ENCODE data around the gene GHRHR. TPM values are rescaled to one million over a fixed set of nuclear protein-coding genes. Genes with fewer than 3 reads are reported as not detected.

GHRHR gene
- total RNA-seq, 1 donor from 2014 or later = not detected

- H3K4me1 Mint-ChIP-seq (ENCODE audit: low read depth) = no peaks in the 10 kb centered on the region
- no peaks in the 10 kb centered on the region for H3K9me3 Mint-ChIP-seq
- intact Hi-C loops (cut with micrococcal nuclease) = no loop called here
- H3K4me3 Mint-ChIP-seq = no peak overlapping the region
- H3K36me3 Mint-ChIP-seq (ENCODE audit: low read depth) = no peaks in the 10 kb centered on the region
- no peaks in the 10 kb centered on the region for H3K27me3 Mint-ChIP-seq (ENCODE audit: insufficient read depth)
- DNase-seq (ENCODE audit: low spot score) = no peak
- no peak overlapping the region for H3K27ac Mint-ChIP-seq
Observed at GRCh38 chr7:30923009-30923773, 40.6 kb upstream of the GHRHR start.

GRCh38 chr7:30923774-30924413 is 39.9 kb upstream of the GHRHR start:
- Mint-ChIP-seq H3K27me3 (ENCODE audit: insufficient read depth) (no peaks in the 10 kb centered on the region), H3K4me3 (no peak overlapping the region), H3K9me3 (no peaks in the 10 kb centered on the region), H3K4me1 (ENCODE audit: low read depth) (no peaks in the 10 kb centered on the region), H3K36me3 (ENCODE audit: low read depth) (no peaks in the 10 kb centered on the region), H3K27ac (no peak overlapping the region)
- intact Hi-C loops (cut with micrococcal nuclease) = no loop called here
- no peak for DNase-seq (ENCODE audit: low spot score)

- no peak for DNase-seq (ENCODE audit: low spot score)
- Mint-ChIP-seq H3K4me1 (ENCODE audit: low read depth) (no peaks in the 10 kb centered on the region), H3K36me3 (ENCODE audit: low read depth) (no peaks in the 10 kb centered on the region), H3K27ac (no peak overlapping the region), H3K27me3 (ENCODE audit: insufficient read depth) (no peaks in the 10 kb centered on the region), H3K9me3 (no peaks in the 10 kb centered on the region), H3K4me3 (no peak overlapping the region)
- intact Hi-C loops (cut with micrococcal nuclease) = no loop called here
Observed at GRCh38 chr7:30924624-30925023, 39.1 kb upstream of the GHRHR start.

- Mint-ChIP-seq H3K36me3 (ENCODE audit: low read depth) (no peaks in the 10 kb centered on the region), H3K9me3 (no peaks in the 10 kb centered on the region), H3K4me1 (ENCODE audit: low read depth) (no peaks in the 10 kb centered on the region), H3K27me3 (ENCODE audit: insufficient read depth) (no peaks in the 10 kb centered on the region), H3K4me3 (no peak overlapping the region), H3K27ac (no peak overlapping the region)
- DNase-seq (ENCODE audit: low spot score) = no peak
- intact Hi-C loops (cut with micrococcal nuclease) = no loop called here
Observed at GRCh38 chr7:30925117-30925516, 38.6 kb upstream of the GHRHR start.

- no peak for DNase-seq (ENCODE audit: low spot score)
- intact Hi-C loops (cut with micrococcal nuclease) = no loop called here
- H3K27me3 Mint-ChIP-seq (ENCODE audit: insufficient read depth) = no peaks in the 10 kb centered on the region
- no peak overlapping the region for H3K27ac Mint-ChIP-seq
- no peaks in the 10 kb centered on the region for H3K9me3 Mint-ChIP-seq
- no peak overlapping the region for H3K4me3 Mint-ChIP-seq
- no peaks in the 10 kb centered on the region for H3K4me1 Mint-ChIP-seq (ENCODE audit: low read depth)
- no peaks in the 10 kb centered on the region for H3K36me3 Mint-ChIP-seq (ENCODE audit: low read depth)
Observed at GRCh38 chr7:30925913-30926312, 37.8 kb upstream of the GHRHR start.

- no peak for DNase-seq (ENCODE audit: low spot score)
Observed at GRCh38 chr7:30926313-30926712, 37.4 kb upstream of the GHRHR start.

GRCh38 chr7:30927040-30927439 is 36.7 kb upstream of the GHRHR start:
- no peaks in the 10 kb centered on the region for H3K36me3 Mint-ChIP-seq (ENCODE audit: low read depth)
- DNase-seq (ENCODE audit: low spot score) = no peak
- no peaks in the 10 kb centered on the region for H3K4me1 Mint-ChIP-seq (ENCODE audit: low read depth)
- H3K27me3 Mint-ChIP-seq (ENCODE audit: insufficient read depth) = no peaks in the 10 kb centered on the region
- H3K9me3 Mint-ChIP-seq = no peaks in the 10 kb centered on the region
- no peak overlapping the region for H3K27ac Mint-ChIP-seq
- no peak overlapping the region for H3K4me3 Mint-ChIP-seq
- intact Hi-C loops (cut with micrococcal nuclease) = no loop called here

More at GRCh38 chr7:30926313-30926712, 37.4 kb upstream of the GHRHR start:
- H3K4me3 Mint-ChIP-seq = no peak overlapping the region
- H3K4me1 Mint-ChIP-seq (ENCODE audit: low read depth) = no peaks in the 10 kb centered on the region
- intact Hi-C loops (cut with micrococcal nuclease) = no loop called here
- no peaks in the 10 kb centered on the region for H3K27me3 Mint-ChIP-seq (ENCODE audit: insufficient read depth)
- H3K36me3 Mint-ChIP-seq (ENCODE audit: low read depth) = no peaks in the 10 kb centered on the region
- H3K9me3 Mint-ChIP-seq = no peaks in the 10 kb centered on the region
- no peak overlapping the region for H3K27ac Mint-ChIP-seq

- H3K9me3 Mint-ChIP-seq = no peaks in the 10 kb centered on the region
- no peaks in the 10 kb centered on the region for H3K27me3 Mint-ChIP-seq (ENCODE audit: insufficient read depth)
- H3K4me1 Mint-ChIP-seq (ENCODE audit: low read depth) = no peaks in the 10 kb centered on the region
- intact Hi-C loops (cut with micrococcal nuclease) = no loop called here
- no peak for DNase-seq (ENCODE audit: low spot score)
- H3K36me3 Mint-ChIP-seq (ENCODE audit: low read depth) = no peaks in the 10 kb centered on the region
- no peak overlapping the region for H3K27ac Mint-ChIP-seq
- no peak overlapping the region for H3K4me3 Mint-ChIP-seq
Observed at GRCh38 chr7:30927559-30927958, 36.2 kb upstream of the GHRHR start.

- intact Hi-C loops (cut with micrococcal nuclease) = no loop called here
- H3K4me3 Mint-ChIP-seq = no peak overlapping the region
- no peaks in the 10 kb centered on the region for H3K36me3 Mint-ChIP-seq (ENCODE audit: low read depth)
- no peaks in the 10 kb centered on the region for H3K27me3 Mint-ChIP-seq (ENCODE audit: insufficient read depth)
- H3K9me3 Mint-ChIP-seq = no peaks in the 10 kb centered on the region
- no peak overlapping the region for H3K27ac Mint-ChIP-seq
- no peak for DNase-seq (ENCODE audit: low spot score)
- no peaks in the 10 kb centered on the region for H3K4me1 Mint-ChIP-seq (ENCODE audit: low read depth)
Observed at GRCh38 chr7:30928254-30928872, 35.4 kb upstream of the GHRHR start.

GRCh38 chr7:30929686-30930085 is 34.1 kb upstream of the GHRHR start:
- Mint-ChIP-seq H3K4me1 (ENCODE audit: low read depth) (no peaks in the 10 kb centered on the region), H3K27ac (no peak overlapping the region), H3K36me3 (ENCODE audit: low read depth) (no peaks in the 10 kb centered on the region), H3K4me3 (no peak overlapping the region), H3K27me3 (ENCODE audit: insufficient read depth) (no peaks in the 10 kb centered on the region), H3K9me3 (no peaks in the 10 kb centered on the region)
- intact Hi-C loops (cut with micrococcal nuclease) = no loop called here
- no peak for DNase-seq (ENCODE audit: low spot score)

GRCh38 chr7:30930621-30931020 is 33.1 kb upstream of the GHRHR start:
- no peak overlapping the region for H3K4me3 Mint-ChIP-seq
- H3K27ac Mint-ChIP-seq = no peak overlapping the region
- no peak for DNase-seq (ENCODE audit: low spot score)
- H3K36me3 Mint-ChIP-seq (ENCODE audit: low read depth) = no peaks in the 10 kb centered on the region
- no peaks in the 10 kb centered on the region for H3K4me1 Mint-ChIP-seq (ENCODE audit: low read depth)
- intact Hi-C loops (cut with micrococcal nuclease) = no loop called here
- H3K27me3 Mint-ChIP-seq (ENCODE audit: insufficient read depth) = no peaks in the 10 kb centered on the region
- no peaks in the 10 kb centered on the region for H3K9me3 Mint-ChIP-seq

- H3K36me3 Mint-ChIP-seq (ENCODE audit: low read depth) = no peaks in the 10 kb centered on the region
- no peak overlapping the region for H3K27ac Mint-ChIP-seq
- H3K9me3 Mint-ChIP-seq = no peaks in the 10 kb centered on the region
- H3K4me3 Mint-ChIP-seq = no peak overlapping the region
- no peak for DNase-seq (ENCODE audit: low spot score)
- intact Hi-C loops (cut with micrococcal nuclease) = no loop called here
- no peaks in the 10 kb centered on the region for H3K27me3 Mint-ChIP-seq (ENCODE audit: insufficient read depth)
- no peaks in the 10 kb centered on the region for H3K4me1 Mint-ChIP-seq (ENCODE audit: low read depth)
Observed at GRCh38 chr7:30931161-30931928, 32.4 kb upstream of the GHRHR start.

Data from activated T-helper 1 cell treated with anti-CD3 and anti-CD28 coated beads, Interleukin-12 subunit alpha, Interleukin-12 subunit beta, Interleukin-2, Interleukin-4 antibody, amounts not matched to agents 30 ng/mL and 10 ng/mL and 1 ng/mL, durations not matched to agents 14 hours and 24 hours and 36 hours (primary cell).